ENCODE data around the gene TRIM3.

TRIM3 gene

DNA sequence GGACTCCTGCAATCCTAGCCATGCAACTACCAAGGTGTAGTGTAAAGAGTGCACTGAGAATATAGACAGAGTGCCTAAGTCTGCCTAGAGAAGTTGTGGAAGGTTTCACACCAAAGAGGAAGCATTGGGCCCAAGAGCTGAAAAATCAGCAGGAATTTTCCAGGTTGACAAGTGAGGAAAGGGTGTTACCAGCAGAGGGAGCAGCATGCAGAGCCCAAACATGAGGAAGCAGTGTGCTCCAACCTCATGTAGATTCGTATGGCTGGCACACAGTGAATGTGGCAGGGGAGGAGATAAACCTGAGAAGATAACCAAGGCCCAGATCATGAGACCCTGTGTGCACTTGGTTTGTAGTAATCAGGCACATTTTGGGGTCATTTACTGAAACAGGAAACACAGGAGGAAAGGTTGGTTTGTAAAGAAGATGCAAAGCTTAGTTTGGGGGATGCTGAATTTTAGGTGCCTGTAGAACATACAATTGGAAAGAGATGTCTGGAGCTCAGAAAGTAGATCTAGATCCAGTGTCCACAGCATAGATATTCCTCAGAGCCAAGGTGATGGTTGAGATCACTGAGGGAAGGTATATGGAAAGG is 34.7 kb downstream of the TRIM3 start:
- DNase-seq (ENCODE audit: low read depth): peak; percentile 68
- H3K4me3 ChIP-seq (ENCODE audit: low read length): no peak overlapping the region
- peak; percentile 81 for TF ChIP-seq CTCF (IDR thresholded peaks at IDR 0.05; ENCODE audit: insufficient read depth, low read depth, low read length, missing control alignments)

DNA sequence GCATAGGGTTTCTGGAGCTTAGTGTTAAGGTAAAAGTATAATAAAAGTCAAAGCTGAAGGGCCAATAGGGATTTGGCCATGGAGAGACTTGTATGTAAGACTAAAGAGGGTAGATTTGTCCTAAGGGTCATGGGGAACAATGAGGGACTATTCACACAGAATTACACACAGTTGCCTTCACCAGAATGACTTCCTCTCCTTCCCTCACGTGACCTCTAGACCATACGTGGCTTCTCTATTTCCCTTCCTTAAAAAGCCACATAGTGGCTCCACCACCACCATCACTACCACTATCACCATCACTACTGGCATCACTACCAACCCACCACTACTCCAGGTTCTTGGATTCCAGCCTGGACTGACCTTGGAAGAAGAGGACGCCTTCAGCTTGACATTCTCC is 35.7 kb downstream of the TRIM3 start:
- no peak for TF ChIP-seq CTCF (IDR thresholded peaks at IDR 0.05; ENCODE audit: insufficient read depth, low read depth, low read length, missing control alignments)
- H3K4me3 ChIP-seq (ENCODE audit: low read length): no peak overlapping the region
- DNase-seq (ENCODE audit: low read depth): no peak

DNA sequence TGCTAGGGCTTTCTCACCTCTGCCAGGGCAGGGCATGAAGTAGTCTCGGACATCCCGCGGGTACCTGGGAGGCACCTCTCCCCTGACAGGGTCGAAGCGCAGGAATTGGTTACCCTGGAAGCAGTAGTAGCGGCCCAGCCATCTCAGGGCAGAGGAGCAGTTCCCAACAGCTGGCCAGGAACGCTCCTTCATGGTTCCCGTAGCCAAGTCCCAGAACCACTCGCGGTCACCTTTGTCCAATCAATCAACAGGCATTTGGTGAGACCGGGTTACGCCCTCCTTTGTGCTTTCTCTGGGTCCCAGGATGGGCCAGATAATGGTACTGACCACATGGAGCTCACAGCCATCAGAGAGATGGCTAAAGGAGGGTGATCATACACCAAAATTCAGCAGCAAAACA is 36.3 kb downstream of the TRIM3 start:
- no peak overlapping the region for H3K4me3 ChIP-seq (ENCODE audit: low read length)
- TF ChIP-seq CTCF (IDR thresholded peaks at IDR 0.05; ENCODE audit: insufficient read depth, low read depth, low read length, missing control alignments): no peak
- DNase-seq (ENCODE audit: low read depth): no peak

GRCh38 chr11:6433998-6434660 is 39.6 kb downstream of the TRIM3 start:
- TF ChIP-seq CTCF (IDR thresholded peaks at IDR 0.05; ENCODE audit: insufficient read depth, low read depth, low read length, missing control alignments): no peak
- no peak for DNase-seq (ENCODE audit: low read depth)
- H3K4me3 ChIP-seq (ENCODE audit: low read length): no peak overlapping the region

DNA sequence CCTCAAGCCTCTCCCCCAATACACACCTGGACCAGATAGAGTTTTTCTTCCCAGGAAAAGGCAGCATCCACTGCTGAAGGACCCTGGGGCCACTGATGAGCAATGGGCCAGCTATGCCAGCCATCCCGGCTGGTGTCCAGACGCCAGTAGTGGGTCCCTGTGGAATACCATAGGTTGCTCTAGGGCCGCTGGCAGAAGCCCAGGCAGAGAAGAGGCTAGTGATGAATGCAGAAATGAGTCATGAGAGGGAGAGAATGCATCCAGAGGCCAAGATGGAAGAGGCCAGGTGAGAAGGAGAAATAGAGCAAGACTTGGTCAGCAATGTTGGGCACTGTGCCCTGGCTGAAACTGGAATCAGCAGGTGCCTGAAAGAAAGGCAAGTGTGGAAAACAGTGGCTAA is 41.9 kb downstream of the TRIM3 start:
- no peak for TF ChIP-seq CTCF (IDR thresholded peaks at IDR 0.05; ENCODE audit: insufficient read depth, low read depth, low read length, missing control alignments)
- DNase-seq (ENCODE audit: low read depth): peak; percentile 70
- no peak overlapping the region for H3K4me3 ChIP-seq (ENCODE audit: low read length)

GRCh38 chr11:6427516-6427915 is 46.2 kb downstream of the TRIM3 start:
- no peak overlapping the region for H3K4me3 ChIP-seq (ENCODE audit: low read length)
- TF ChIP-seq CTCF (IDR thresholded peaks at IDR 0.05; ENCODE audit: insufficient read depth, low read depth, low read length, missing control alignments): no peak
- DNase-seq (ENCODE audit: low read depth): no peak

- DNase-seq (ENCODE audit: low read depth): no peak
- no peak for TF ChIP-seq CTCF (IDR thresholded peaks at IDR 0.05; ENCODE audit: insufficient read depth, low read depth, low read length, missing control alignments)
- no peak overlapping the region for H3K4me3 ChIP-seq (ENCODE audit: low read length)
Measured at GRCh38 chr11:6420677-6421076, 53.1 kb downstream of the TRIM3 start.

All from epithelial cell of esophagus (primary cell).